A673 (cell line): ENCODE measurements around the gene HCAR2. TPM values are rescaled to one million over a fixed set of nuclear protein-coding genes. Genes with fewer than 3 reads are reported as not detected.

Experiments used
- BruUV-seq: library from RNA; stranded (reverse); fragments of 400-500 nt; replicated peaks from 2 replicates; lab custom pipeline; 2021; lab: Mats Ljungman, UMichigan
- CTCF ChIA-PET: fragments of 300-600 bp; sonication (Branson Sonifier 250); formaldehyde crosslinking; loops from one replicate; lab custom pipeline; 2022; ENCODE audit warnings: antibody characterized with exemption; lab: Charles Lee
- POLR2A ChIA-PET: fragments of 300-600 bp; sonication (Branson Sonifier 250); formaldehyde crosslinking; loops from one replicate; lab custom pipeline; 2022; ENCODE audit warnings: antibody characterized with exemption; ENCODE audit not compliant: low non-redundant PET; lab: Charles Lee
- DNase-seq: peaks from one replicate; pipeline ENCODE4 v3.0.0-alpha.2; 2015; ENCODE audit warnings: low spot score
- H3K27ac ChIP-seq: fragments of 200-600 bp; sonication (generic); 2 replicates; pipeline ENCODE4 v1.5.1; 2016; ENCODE audit warnings: mixed run types, low read depth, mild to moderate bottlenecking, mixed read lengths, antibody characterized with exemption, low read length; ENCODE audit not compliant: poor library complexity, severe bottlenecking
- H3K27me3 ChIP-seq: fragments of 200-600 bp; sonication (generic); replicated peaks from 2 replicates; pipeline ENCODE4 v1.6.1; 2017; ENCODE audit warnings: mixed run types, low read depth, mild to moderate bottlenecking, mixed read lengths, antibody characterized with exemption, low read length; ENCODE audit not compliant: insufficient read depth, poor library complexity
- H3K36me3 ChIP-seq: fragments of 200-600 bp; sonication (generic); 2 replicates; pipeline ENCODE4 v1.6.1; 2016; ENCODE audit warnings: mixed run types, mild to moderate bottlenecking, mixed read lengths, antibody characterized with exemption, low read length; ENCODE audit not compliant: insufficient read depth, poor library complexity, severe bottlenecking
- H3K4me1 ChIP-seq: fragments of 200-600 bp; sonication (generic); 2 replicates; pipeline ENCODE4 v1.6.1; 2017; ENCODE audit warnings: mixed run types, mild to moderate bottlenecking, mixed read lengths, antibody characterized with exemption, low read length; ENCODE audit not compliant: insufficient read depth, poor library complexity, severe bottlenecking
- H3K4me3 ChIP-seq: fragments of 200-600 bp; sonication (generic); 2 replicates; pipeline ENCODE4 v1.5.1; 2016; ENCODE audit warnings: low read depth, mixed run types, mild to moderate bottlenecking, mixed read lengths, low read length; ENCODE audit not compliant: poor library complexity, severe bottlenecking
- H3K9me3 ChIP-seq: fragments of 200-600 bp; sonication (generic); 2 replicates; pipeline ENCODE4 v1.6.1; 2016; ENCODE audit warnings: mixed run types, low read depth, mild to moderate bottlenecking, mixed read lengths, antibody characterized with exemption, low read length; ENCODE audit not compliant: poor library complexity, severe bottlenecking
- CTCF ChIP-seq: fragments of 300-800, 200-600 bp; sonication (generic); conservative IDR thresholded peaks from 2 replicates; pipeline ENCODE4 v1.5.1; 2017; ENCODE audit warnings: low read depth, mild to moderate bottlenecking, antibody characterized with exemption, low read length, moderate library complexity, mixed read lengths
- EZH2 ChIP-seq: fragments of 200-600 bp; sonication (generic); IDR thresholded peaks from 2 replicates; pipeline ENCODE4 v1.6.1; 2017; ENCODE audit warnings: borderline replicate concordance, low read depth, mild to moderate bottlenecking, mixed read lengths, antibody characterized with exemption, low read length; ENCODE audit not compliant: poor library complexity, severe bottlenecking
- intact Hi-C: fragments of 100-400 bp; cut with micrococcal nuclease; formaldehyde crosslinking; loops from one replicate; pipeline ENCODE4 v1.10.0; 2022; ENCODE audit not compliant: unreplicated experiment
- total RNA-seq: library from RNA; stranded (reverse); gene quantifications from 2 replicates; pipeline ENCODE4 v1.2.3, GENCODE V29; 2021

HCAR2 gene
- total RNA-seq, 1 experiment from 2014 or later, result 0.34 TPM

- Histone ChIP-seq H3K4me1 (peaks cover 15% of the 10 kb centered on the region), H3K27me3 (no peaks in the 10 kb centered on the region), H3K27ac (no peak overlapping the region), H3K4me3 (no peak overlapping the region), H3K36me3 (no peaks in the 10 kb centered on the region), H3K9me3 (no peaks in the 10 kb centered on the region)
- intact Hi-C loops, result no loop called here
- TF ChIP-seq CTCF (no peak), EZH2 (no peak)
- DNase-seq, result no peak
- ChIA-PET POLR2A (no interaction called here), CTCF (no interaction called here)
- no TSS peak for BruUV-seq
Observed at GRCh38 chr12:122732170-122732569, 29.0 kb upstream of the HCAR2 start.

GRCh38 chr12:122730215-122731014, 27.3 kb upstream of the HCAR2 start, which contains the start of gene HCAR1:
Gene HCAR1, minus strand, starts transcription at chr12:122730844. Its CDS starts 505 bp downstream, at chr12:122730339.
- no TSS peak for BruUV-seq
- ChIA-PET POLR2A (no interaction called here), CTCF (no interaction called here)
- H3K4me1 ChIP-seq, result peaks cover 15% of the 10 kb centered on the region
- peak; percentile 48 for DNase-seq
- TF ChIP-seq CTCF (no peak), EZH2 (no peak)
- H3K36me3 ChIP-seq, result no peaks in the 10 kb centered on the region
- H3K27me3 ChIP-seq, result no peaks in the 10 kb centered on the region
- intact Hi-C loops, result no loop called here
- H3K9me3 ChIP-seq, result no peaks in the 10 kb centered on the region
- H3K27ac ChIP-seq, result no peak within 1 kb of the TSS
- peak within 1 kb of the TSS; percentile 47 for H3K4me3 ChIP-seq

GRCh38 chr12:122729583-122730214, 26.5 kb upstream of the HCAR2 start:
- peak overlapping the region; percentile 47 for H3K4me3 ChIP-seq
- H3K4me1 ChIP-seq, result peaks cover 15% of the 10 kb centered on the region
- intact Hi-C loops, result no loop called here
- H3K27me3 ChIP-seq, result no peaks in the 10 kb centered on the region
- no peak overlapping the region for H3K27ac ChIP-seq
- ChIA-PET POLR2A (no interaction called here), CTCF (no interaction called here)
- no TSS peak for BruUV-seq
- DNase-seq, result no peak
- no peaks in the 10 kb centered on the region for H3K9me3 ChIP-seq
- TF ChIP-seq CTCF, result no peak
- no peak for TF ChIP-seq EZH2
- H3K36me3 ChIP-seq, result no peaks in the 10 kb centered on the region
